SK-N-SH treated with all-trans-retinoic acid at 6 μM for 48 hours (cell line): Measurements from ENCODE around the gene IQCH.
A peak's percentile ranks its signal among the peaks of the same experiment; 100 is the strongest.

Source experiments
- ARNTL ChIP-seq: fragments of 450-650 bp; formaldehyde crosslinking; IDR thresholded peaks from 2 replicates; pipeline ENCODE4 v1.5.0; 2020; ENCODE audit warnings: low read depth, mild to moderate bottlenecking, moderate library complexity, borderline replicate concordance
- BACH2 ChIP-seq: fragments of 250-450 bp; sonication (Bioruptor Pico); IDR thresholded peaks from 2 replicates; pipeline ENCODE4 v1.9.0; 2021; ENCODE audit warnings: mild to moderate bottlenecking, borderline replicate concordance
- CREB5 ChIP-seq: fragments of 250-450 bp; sonication (Bioruptor Pico); IDR thresholded peaks from 2 replicates; pipeline ENCODE4 v1.5.1; 2020; ENCODE audit warnings: low read depth, mild to moderate bottlenecking, moderate library complexity
- ESRRG ChIP-seq: fragments of 250-450 bp; sonication (Bioruptor Pico); IDR thresholded peaks from 2 replicates; pipeline ENCODE4 v1.6.1; 2021; ENCODE audit warnings: mild to moderate bottlenecking
- PATZ1 ChIP-seq: fragments of 250-450 bp; sonication (Bioruptor Pico); IDR thresholded peaks from 2 replicates; pipeline ENCODE4 v1.8.0; 2020; ENCODE audit warnings: mild to moderate bottlenecking, moderate library complexity, borderline replicate concordance
- PPARA ChIP-seq: fragments of 250-450 bp; sonication (Bioruptor Pico); IDR thresholded peaks from 2 replicates; pipeline ENCODE4 v1.5.0; 2020; ENCODE audit warnings: mild to moderate bottlenecking, borderline replicate concordance
- TCF4 ChIP-seq: fragments of 250-450 bp; sonication (Bioruptor Pico); IDR thresholded peaks from 2 replicates; pipeline ENCODE4 v1.8.0; 2021; ENCODE audit warnings: mild to moderate bottlenecking, moderate library complexity, borderline replicate concordance
- ZFP30 ChIP-seq: fragments of 450-650 bp; formaldehyde crosslinking; IDR thresholded peaks from 2 replicates; pipeline ENCODE4 v1.5.0; 2022; ENCODE audit warnings: mild to moderate bottlenecking, moderate library complexity

DNA sequence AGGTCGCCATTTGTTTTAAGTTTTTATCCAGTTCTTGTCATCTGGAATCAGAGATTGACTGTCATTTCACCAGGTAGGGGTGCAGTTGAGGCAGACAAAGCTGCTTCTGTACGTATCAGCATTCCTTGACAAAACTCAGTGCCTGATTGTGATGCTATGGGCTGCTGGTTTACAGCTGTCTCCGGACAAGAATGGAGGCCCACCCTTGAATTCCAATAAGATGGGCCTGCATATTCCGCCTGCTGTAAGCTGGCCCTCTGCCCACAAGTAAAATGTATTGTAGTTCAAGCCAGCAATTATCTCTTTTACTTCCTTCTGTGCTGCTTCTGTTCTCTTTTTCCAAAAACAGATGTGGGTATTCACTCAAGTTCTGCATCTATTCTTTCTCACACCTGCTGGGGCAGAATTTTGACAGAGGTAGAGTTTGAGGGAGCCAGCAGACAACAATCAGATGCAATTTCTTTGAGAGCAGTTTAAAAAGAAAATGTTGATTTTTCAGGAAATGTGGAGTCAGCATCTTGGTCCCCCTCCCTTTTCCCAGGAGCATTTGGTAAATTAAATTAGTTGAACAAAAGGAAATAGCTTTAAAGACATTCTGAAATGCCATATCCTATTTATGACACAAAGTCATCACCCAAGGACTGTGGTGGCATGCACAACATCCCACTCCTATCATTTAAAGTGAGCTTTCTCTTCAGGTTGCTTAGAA lies 53.5 kb downstream of the IQCH start:
- TF ChIP-seq CREB5 (no peak), ZFP30 (CRISPR knock-in tag) (no peak), ARNTL (CRISPR knock-in tag) (no peak), PATZ1 (CRISPR knock-in tag) (no peak), BACH2 (CRISPR knock-in tag) (no peak), TCF4 (CRISPR knock-in tag) (peak; percentile 30; the same call in 1 of the 2 replicates), ESRRG (CRISPR knock-in tag) (no peak), PPARA (CRISPR knock-in tag) (no peak)
